HEK293 (cell line): Measurements from ENCODE around the gene UBE2E1.

Source experiments
- GLIS1 ChIP-seq: fragments of 450-650 bp; formaldehyde crosslinking; IDR thresholded peaks from 2 replicates; pipeline ENCODE4 v1.5.1; 2016; ENCODE audit warnings: missing biosample characterization, missing genetic modification characterization
- YY2 ChIP-seq: fragments of 450-650 bp; formaldehyde crosslinking; IDR thresholded peaks from 2 replicates; pipeline ENCODE4 v1.5.1; 2016; ENCODE audit warnings: missing biosample characterization, missing genetic modification characterization
- ZBTB1 ChIP-seq: fragments of 450-650 bp; formaldehyde crosslinking; IDR thresholded peaks from 2 replicates; pipeline ENCODE4 v1.5.1; 2016; ENCODE audit warnings: missing biosample characterization, missing genetic modification characterization
- ZFP37 ChIP-seq: fragments of 450-650 bp; formaldehyde crosslinking; IDR thresholded peaks from 2 replicates; pipeline ENCODE4 v1.5.1; 2016; ENCODE audit warnings: missing biosample characterization, missing genetic modification characterization
- ZNF10 ChIP-seq: fragments of 450-650 bp; formaldehyde crosslinking; IDR thresholded peaks from 2 replicates; pipeline ENCODE4 v1.5.1; 2017; ENCODE audit warnings: missing biosample characterization, missing genetic modification characterization
- ZNF138 ChIP-seq: fragments of 450-650 bp; formaldehyde crosslinking; IDR thresholded peaks from 2 replicates; pipeline ENCODE4 v1.5.1; 2016; ENCODE audit warnings: missing biosample characterization, missing genetic modification characterization, borderline replicate concordance
- ZNF174 ChIP-seq: fragments of 450-650 bp; formaldehyde crosslinking; IDR thresholded peaks from 2 replicates; pipeline ENCODE4 v1.5.0; 2017; ENCODE audit warnings: missing biosample characterization, mild to moderate bottlenecking, missing genetic modification characterization
- ZNF23 ChIP-seq: fragments of 450-650 bp; formaldehyde crosslinking; IDR thresholded peaks from 2 replicates; pipeline ENCODE4 v1.5.1; 2016; ENCODE audit warnings: missing biosample characterization, missing genetic modification characterization, borderline replicate concordance
- ZNF24 ChIP-seq: fragments of 450-650 bp; formaldehyde crosslinking; IDR thresholded peaks from 2 replicates; pipeline ENCODE4 v1.5.1; 2016; ENCODE audit warnings: missing biosample characterization, missing genetic modification characterization
- ZNF274 ChIP-seq, 2 experiments: fragments of 200-500 bp in 1 of 2; fragments of 450-650 bp in 1 of 2; sonication (Bioruptor generic) in 1 of 2; formaldehyde crosslinking in 1 of 2; IDR thresholded peaks; 2 replicates each; pipeline versions ENCODE4 v1.5.1 to v1.6.1; 2014 to 2016; ENCODE audit warnings: borderline replicate concordance in 1 of 2, inconsistent platforms in 1 of 2, low read length in 1 of 2, missing biosample characterization in 1 of 2, missing genetic modification characterization in 1 of 2
- ZNF324 ChIP-seq: fragments of 450-650 bp; formaldehyde crosslinking; IDR thresholded peaks from 2 replicates; pipeline ENCODE4 v1.5.1; 2016; ENCODE audit warnings: missing biosample characterization, missing genetic modification characterization
- ZNF391 ChIP-seq: fragments of 450-650 bp; formaldehyde crosslinking; IDR thresholded peaks from 2 replicates; pipeline ENCODE4 v1.5.1; 2016; ENCODE audit warnings: low read depth, missing biosample characterization, missing genetic modification characterization, borderline replicate concordance
- ZNF426 ChIP-seq: fragments of 450-650 bp; formaldehyde crosslinking; IDR thresholded peaks from 2 replicates; pipeline ENCODE4 v1.5.1; 2017; ENCODE audit warnings: missing biosample characterization, missing genetic modification characterization, mild to moderate bottlenecking, inconsistent platforms, moderate library complexity
- ZNF514 ChIP-seq: fragments of 450-650 bp; formaldehyde crosslinking; IDR thresholded peaks from 2 replicates; pipeline ENCODE4 v1.5.1; 2016; ENCODE audit warnings: missing biosample characterization, missing genetic modification characterization
- ZNF561 ChIP-seq: fragments of 450-650 bp; IDR thresholded peaks from 2 replicates; pipeline ENCODE4 v1.5.1; 2018; ENCODE audit warnings: missing biosample characterization, missing genetic modification characterization, borderline replicate concordance
- ZNF596 ChIP-seq: fragments of 450-650 bp; IDR thresholded peaks from 2 replicates; pipeline ENCODE4 v1.5.0; 2018; ENCODE audit warnings: missing biosample characterization, mild to moderate bottlenecking, missing genetic modification characterization, moderate library complexity
- ZNF654 ChIP-seq: fragments of 450-650 bp; formaldehyde crosslinking; IDR thresholded peaks from 2 replicates; pipeline ENCODE4 v1.5.1; 2016; ENCODE audit warnings: low read depth, missing biosample characterization, missing genetic modification characterization
- TF ChIP-seq, protein P1 (sequence below): fragments of 450-650 bp; formaldehyde crosslinking; IDR thresholded peaks from 2 replicates; pipeline ENCODE4 v1.5.1; 2016; ENCODE audit warnings: missing biosample characterization, missing genetic modification characterization
- TF ChIP-seq, protein P2 (sequence below): fragments of 450-650 bp; formaldehyde crosslinking; IDR thresholded peaks from 2 replicates; pipeline ENCODE4 v1.5.1; 2016; ENCODE audit warnings: missing biosample characterization, missing genetic modification characterization
- TF ChIP-seq, protein P3 (sequence below): fragments of 450-650 bp; formaldehyde crosslinking; IDR thresholded peaks from 2 replicates; pipeline ENCODE4 v1.5.1; 2016; ENCODE audit warnings: missing biosample characterization, missing genetic modification characterization, low read depth
- TF ChIP-seq, protein P4 (sequence below): fragments of 450-650 bp; formaldehyde crosslinking; IDR thresholded peaks from 2 replicates; pipeline ENCODE4 v1.5.1; 2016; ENCODE audit warnings: missing biosample characterization, missing genetic modification characterization
- TF ChIP-seq, protein P5 (sequence below): fragments of 450-650 bp; formaldehyde crosslinking; IDR thresholded peaks from 2 replicates; pipeline ENCODE4 v1.5.1; 2016; ENCODE audit warnings: missing biosample characterization, missing genetic modification characterization
- TF ChIP-seq, protein P6 (sequence below): fragments of 450-650 bp; IDR thresholded peaks from 2 replicates; pipeline ENCODE4 v1.5.1; 2018; ENCODE audit warnings: missing biosample characterization, missing genetic modification characterization
- TF ChIP-seq, protein P7 (sequence below): fragments of 450-650 bp; formaldehyde crosslinking; IDR thresholded peaks from 2 replicates; pipeline ENCODE4 v1.5.1; 2016; ENCODE audit warnings: missing biosample characterization, missing genetic modification characterization

UBE2E1 gene

DNA sequence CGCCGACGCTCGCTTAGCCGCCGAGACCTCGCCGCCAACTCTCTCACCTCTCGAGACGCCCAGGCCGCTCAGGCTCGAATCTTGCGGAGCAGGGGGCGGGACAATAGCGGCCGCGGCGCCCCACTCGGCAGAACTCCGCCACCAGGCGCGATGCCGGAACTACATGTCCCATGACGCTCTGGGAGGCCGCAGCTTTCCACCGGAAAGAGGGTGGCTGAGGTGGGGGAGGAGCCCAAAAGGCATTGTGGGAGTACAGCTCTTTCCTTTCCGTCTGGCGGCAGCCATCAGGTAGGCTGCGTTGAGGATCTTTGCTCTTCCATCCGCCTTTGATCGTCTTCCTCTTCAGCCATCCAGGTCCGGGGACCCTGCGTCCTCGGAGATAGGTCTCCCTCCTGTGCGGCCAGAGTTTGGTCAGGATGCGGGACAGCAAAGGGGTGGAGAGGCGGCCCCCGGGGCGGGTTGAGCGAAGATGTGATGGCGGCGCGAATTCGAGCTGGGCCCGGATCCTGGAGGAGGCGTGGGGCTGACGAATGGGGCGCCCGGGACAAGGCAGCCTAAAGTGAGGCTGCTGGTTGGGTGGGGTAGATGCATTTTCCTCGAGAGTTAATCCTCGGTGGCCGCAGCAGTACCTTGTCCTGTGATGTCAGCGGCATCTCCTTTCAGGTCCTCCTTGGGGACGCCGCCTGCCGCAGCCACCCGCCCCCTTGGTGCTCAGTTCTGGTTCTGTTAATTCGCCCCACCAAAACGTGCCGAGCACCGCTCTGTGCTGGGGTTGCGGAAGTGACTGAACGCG lies 111.3 kb downstream of the UBE2E1 start, which contains the start of the genes NKIRAS1 and RPL15 (continued):
- no peak for TF ChIP-seq ZBTB1
- TF ChIP-seq ZNF561 (tag by site-specific recombination): no peak
- TF ChIP-seq ZNF426 (tag by site-specific recombination): no peak
- TF ChIP-seq, protein P1, sequence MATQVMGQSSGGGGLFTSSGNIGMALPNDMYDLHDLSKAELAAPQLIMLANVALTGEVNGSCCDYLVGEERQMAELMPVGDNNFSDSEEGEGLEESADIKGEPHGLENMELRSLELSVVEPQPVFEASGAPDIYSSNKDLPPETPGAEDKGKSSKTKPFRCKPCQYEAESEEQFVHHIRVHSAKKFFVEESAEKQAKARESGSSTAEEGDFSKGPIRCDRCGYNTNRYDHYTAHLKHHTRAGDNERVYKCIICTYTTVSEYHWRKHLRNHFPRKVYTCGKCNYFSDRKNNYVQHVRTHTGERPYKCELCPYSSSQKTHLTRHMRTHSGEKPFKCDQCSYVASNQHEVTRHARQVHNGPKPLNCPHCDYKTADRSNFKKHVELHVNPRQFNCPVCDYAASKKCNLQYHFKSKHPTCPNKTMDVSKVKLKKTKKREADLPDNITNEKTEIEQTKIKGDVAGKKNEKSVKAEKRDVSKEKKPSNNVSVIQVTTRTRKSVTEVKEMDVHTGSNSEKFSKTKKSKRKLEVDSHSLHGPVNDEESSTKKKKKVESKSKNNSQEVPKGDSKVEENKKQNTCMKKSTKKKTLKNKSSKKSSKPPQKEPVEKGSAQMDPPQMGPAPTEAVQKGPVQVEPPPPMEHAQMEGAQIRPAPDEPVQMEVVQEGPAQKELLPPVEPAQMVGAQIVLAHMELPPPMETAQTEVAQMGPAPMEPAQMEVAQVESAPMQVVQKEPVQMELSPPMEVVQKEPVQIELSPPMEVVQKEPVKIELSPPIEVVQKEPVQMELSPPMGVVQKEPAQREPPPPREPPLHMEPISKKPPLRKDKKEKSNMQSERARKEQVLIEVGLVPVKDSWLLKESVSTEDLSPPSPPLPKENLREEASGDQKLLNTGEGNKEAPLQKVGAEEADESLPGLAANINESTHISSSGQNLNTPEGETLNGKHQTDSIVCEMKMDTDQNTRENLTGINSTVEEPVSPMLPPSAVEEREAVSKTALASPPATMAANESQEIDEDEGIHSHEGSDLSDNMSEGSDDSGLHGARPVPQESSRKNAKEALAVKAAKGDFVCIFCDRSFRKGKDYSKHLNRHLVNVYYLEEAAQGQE (tag by site-specific recombination): peak; percentile 54; the same call in 1 of the 2 replicates
- TF ChIP-seq ZNF24 (tag by site-specific recombination): peak; percentile 87; the same call in 1 of the 2 replicates
- TF ChIP-seq GLIS1: peak; percentile 45
- TF ChIP-seq, protein P2, sequence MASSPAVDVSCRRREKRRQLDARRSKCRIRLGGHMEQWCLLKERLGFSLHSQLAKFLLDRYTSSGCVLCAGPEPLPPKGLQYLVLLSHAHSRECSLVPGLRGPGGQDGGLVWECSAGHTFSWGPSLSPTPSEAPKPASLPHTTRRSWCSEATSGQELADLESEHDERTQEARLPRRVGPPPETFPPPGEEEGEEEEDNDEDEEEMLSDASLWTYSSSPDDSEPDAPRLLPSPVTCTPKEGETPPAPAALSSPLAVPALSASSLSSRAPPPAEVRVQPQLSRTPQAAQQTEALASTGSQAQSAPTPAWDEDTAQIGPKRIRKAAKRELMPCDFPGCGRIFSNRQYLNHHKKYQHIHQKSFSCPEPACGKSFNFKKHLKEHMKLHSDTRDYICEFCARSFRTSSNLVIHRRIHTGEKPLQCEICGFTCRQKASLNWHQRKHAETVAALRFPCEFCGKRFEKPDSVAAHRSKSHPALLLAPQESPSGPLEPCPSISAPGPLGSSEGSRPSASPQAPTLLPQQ (tag by site-specific recombination): peak; percentile 54; the same call in 1 of the 2 replicates
- no peak for TF ChIP-seq ZNF138 (tag by site-specific recombination)
- TF ChIP-seq ZNF514: no peak
- 0 out of 2 replicates have a peak, but pooled peaks have one; percentile 7 for TF ChIP-seq ZNF10 (tag by site-specific recombination)
- TF ChIP-seq ZNF23 (tag by site-specific recombination): no peak
- no peak for TF ChIP-seq ZNF596 (tag by site-specific recombination)
- TF ChIP-seq, protein P3, sequence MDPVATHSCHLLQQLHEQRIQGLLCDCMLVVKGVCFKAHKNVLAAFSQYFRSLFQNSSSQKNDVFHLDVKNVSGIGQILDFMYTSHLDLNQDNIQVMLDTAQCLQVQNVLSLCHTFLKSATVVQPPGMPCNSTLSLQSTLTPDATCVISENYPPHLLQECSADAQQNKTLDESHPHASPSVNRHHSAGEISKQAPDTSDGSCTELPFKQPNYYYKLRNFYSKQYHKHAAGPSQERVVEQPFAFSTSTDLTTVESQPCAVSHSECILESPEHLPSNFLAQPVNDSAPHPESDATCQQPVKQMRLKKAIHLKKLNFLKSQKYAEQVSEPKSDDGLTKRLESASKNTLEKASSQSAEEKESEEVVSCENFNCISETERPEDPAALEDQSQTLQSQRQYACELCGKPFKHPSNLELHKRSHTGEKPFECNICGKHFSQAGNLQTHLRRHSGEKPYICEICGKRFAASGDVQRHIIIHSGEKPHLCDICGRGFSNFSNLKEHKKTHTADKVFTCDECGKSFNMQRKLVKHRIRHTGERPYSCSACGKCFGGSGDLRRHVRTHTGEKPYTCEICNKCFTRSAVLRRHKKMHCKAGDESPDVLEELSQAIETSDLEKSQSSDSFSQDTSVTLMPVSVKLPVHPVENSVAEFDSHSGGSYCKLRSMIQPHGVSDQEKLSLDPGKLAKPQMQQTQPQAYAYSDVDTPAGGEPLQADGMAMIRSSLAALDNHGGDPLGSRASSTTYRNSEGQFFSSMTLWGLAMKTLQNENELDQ: no peak
- no peak for TF ChIP-seq ZNF174
- peak; percentile 95 for TF ChIP-seq YY2 (tag by site-specific recombination)
- TF ChIP-seq, protein P4, sequence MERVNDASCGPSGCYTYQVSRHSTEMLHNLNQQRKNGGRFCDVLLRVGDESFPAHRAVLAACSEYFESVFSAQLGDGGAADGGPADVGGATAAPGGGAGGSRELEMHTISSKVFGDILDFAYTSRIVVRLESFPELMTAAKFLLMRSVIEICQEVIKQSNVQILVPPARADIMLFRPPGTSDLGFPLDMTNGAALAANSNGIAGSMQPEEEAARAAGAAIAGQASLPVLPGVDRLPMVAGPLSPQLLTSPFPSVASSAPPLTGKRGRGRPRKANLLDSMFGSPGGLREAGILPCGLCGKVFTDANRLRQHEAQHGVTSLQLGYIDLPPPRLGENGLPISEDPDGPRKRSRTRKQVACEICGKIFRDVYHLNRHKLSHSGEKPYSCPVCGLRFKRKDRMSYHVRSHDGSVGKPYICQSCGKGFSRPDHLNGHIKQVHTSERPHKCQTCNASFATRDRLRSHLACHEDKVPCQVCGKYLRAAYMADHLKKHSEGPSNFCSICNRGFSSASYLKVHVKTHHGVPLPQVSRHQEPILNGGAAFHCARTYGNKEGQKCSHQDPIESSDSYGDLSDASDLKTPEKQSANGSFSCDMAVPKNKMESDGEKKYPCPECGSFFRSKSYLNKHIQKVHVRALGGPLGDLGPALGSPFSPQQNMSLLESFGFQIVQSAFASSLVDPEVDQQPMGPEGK (tag by site-specific recombination): peak; percentile 90
- TF ChIP-seq ZFP37 (tag by site-specific recombination): peak; percentile 97
- TF ChIP-seq ZNF324 (tag by site-specific recombination): peak; percentile 97
- TF ChIP-seq, protein P5, sequence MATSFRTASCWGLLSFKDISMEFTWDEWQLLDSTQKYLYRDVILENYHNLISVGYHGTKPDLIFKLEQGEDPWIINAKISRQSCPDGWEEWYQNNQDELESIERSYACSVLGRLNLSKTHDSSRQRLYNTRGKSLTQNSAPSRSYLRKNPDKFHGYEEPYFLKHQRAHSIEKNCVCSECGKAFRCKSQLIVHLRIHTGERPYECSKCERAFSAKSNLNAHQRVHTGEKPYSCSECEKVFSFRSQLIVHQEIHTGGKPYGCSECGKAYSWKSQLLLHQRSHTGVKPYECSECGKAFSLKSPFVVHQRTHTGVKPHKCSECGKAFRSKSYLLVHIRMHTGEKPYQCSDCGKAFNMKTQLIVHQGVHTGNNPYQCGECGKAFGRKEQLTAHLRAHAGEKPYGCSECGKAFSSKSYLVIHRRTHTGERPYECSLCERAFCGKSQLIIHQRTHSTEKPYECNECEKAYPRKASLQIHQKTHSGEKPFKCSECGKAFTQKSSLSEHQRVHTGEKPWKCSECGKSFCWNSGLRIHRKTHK (tag by site-specific recombination): no peak
- no peak for TF ChIP-seq ZNF654 (tag by site-specific recombination)
- peak; percentile 93; the same call in 1 of the 2 replicates for TF ChIP-seq ZNF391 (tag by site-specific recombination)
- no peak for TF ChIP-seq ZNF274 (IDR thresholded peaks at IDR 0.05; ENCODE audit: low read length)
- TF ChIP-seq ZNF274 (tag by site-specific recombination; IDR thresholded peaks at IDR 0.05; ENCODE audit: borderline replicate concordance): no peak
- TF ChIP-seq, protein P6, sequence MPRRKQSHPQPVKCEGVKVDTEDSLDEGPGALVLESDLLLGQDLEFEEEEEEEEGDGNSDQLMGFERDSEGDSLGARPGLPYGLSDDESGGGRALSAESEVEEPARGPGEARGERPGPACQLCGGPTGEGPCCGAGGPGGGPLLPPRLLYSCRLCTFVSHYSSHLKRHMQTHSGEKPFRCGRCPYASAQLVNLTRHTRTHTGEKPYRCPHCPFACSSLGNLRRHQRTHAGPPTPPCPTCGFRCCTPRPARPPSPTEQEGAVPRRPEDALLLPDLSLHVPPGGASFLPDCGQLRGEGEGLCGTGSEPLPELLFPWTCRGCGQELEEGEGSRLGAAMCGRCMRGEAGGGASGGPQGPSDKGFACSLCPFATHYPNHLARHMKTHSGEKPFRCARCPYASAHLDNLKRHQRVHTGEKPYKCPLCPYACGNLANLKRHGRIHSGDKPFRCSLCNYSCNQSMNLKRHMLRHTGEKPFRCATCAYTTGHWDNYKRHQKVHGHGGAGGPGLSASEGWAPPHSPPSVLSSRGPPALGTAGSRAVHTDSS (tag by site-specific recombination): peak; percentile 77
- TF ChIP-seq, protein P7, sequence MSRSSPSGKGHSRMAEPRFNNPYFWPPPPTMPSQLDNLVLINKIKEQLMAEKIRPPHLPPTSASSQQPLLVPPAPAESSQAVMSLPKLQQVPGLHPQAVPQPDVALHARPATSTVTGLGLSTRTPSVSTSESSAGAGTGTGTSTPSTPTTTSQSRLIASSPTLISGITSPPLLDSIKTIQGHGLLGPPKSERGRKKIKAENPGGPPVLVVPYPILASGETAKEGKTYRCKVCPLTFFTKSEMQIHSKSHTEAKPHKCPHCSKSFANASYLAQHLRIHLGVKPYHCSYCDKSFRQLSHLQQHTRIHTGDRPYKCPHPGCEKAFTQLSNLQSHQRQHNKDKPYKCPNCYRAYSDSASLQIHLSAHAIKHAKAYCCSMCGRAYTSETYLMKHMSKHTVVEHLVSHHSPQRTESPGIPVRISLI (tag by site-specific recombination): no peak
